Activated CD8-positive, alpha-beta T cell treated with anti-CD3 and anti-CD28 coated beads for 36 hours (primary cell): ENCODE results near the gene CHCHD3. TPM values are rescaled to one million over a fixed set of nuclear protein-coding genes. Genes with fewer than 3 reads are reported as not detected.

Experiments
- ATAC-seq: fragments of 200-7000 bp; cut with Tn5 transposase; one replicate; pipeline ENCODE4 v1.10.0; 2021; ENCODE audit warnings: mild to moderate bottlenecking, moderate library complexity
- CTCF ChIA-PET: fragments of 350-600 bp; sonication (Branson Sonifier 250); formaldehyde crosslinking; loops from one replicate; lab custom pipeline; 2021; ENCODE audit warnings: antibody characterized with exemption; lab: Charles Lee
- POLR2A ChIA-PET: fragments of 350-600 bp; sonication (Branson Sonifier 250); formaldehyde crosslinking; loops from one replicate; lab custom pipeline; 2021; ENCODE audit warnings: antibody characterized with exemption; lab: Charles Lee
- DNase-seq: peaks from one replicate; pipeline ENCODE4 v3.0.0-alpha.2; 2020
- H3K27ac Mint-ChIP-seq: one replicate; pipeline ENCODE4 v1.8.0; 2021; ENCODE audit warnings: mild to moderate bottlenecking, mixed read lengths
- H3K27me3 Mint-ChIP-seq: one replicate; pipeline ENCODE4 v1.8.0; 2021; ENCODE audit warnings: mixed read lengths
- H3K36me3 Mint-ChIP-seq: one replicate; pipeline ENCODE4 v1.8.0; 2021; ENCODE audit warnings: low read depth, mixed read lengths
- H3K4me1 Mint-ChIP-seq: one replicate; pipeline ENCODE4 v1.8.0; 2021; ENCODE audit warnings: low read depth, mixed read lengths
- H3K4me3 Mint-ChIP-seq: one replicate; pipeline ENCODE4 v1.8.0; 2021; ENCODE audit warnings: mild to moderate bottlenecking, moderate library complexity, mixed read lengths
- H3K9me3 Mint-ChIP-seq: one replicate; pipeline ENCODE4 v1.8.0; 2021; ENCODE audit warnings: mixed read lengths
- intact Hi-C: fragments of 100-400 bp; cut with micrococcal nuclease; formaldehyde crosslinking; loops from one replicate; pipeline ENCODE4 v1.10.0; 2022
- total RNA-seq, 2 experiments: library from RNA; stranded (reverse); gene quantifications; one replicate each; pipeline ENCODE4 v1.2.3, GENCODE V29; 2021
- TF ChIP-seq, protein P1 (sequence below): fragments of 200-600 bp; IDR thresholded peaks from one replicate; pipeline ENCODE4 v1.8.0; 2022; ENCODE audit warnings: antibody characterized with exemption, mild to moderate bottlenecking

The CHCHD3 gene
- total RNA-seq, 2 experiments from 2014 or later: 61.4 to 63.4 TPM

DNA sequence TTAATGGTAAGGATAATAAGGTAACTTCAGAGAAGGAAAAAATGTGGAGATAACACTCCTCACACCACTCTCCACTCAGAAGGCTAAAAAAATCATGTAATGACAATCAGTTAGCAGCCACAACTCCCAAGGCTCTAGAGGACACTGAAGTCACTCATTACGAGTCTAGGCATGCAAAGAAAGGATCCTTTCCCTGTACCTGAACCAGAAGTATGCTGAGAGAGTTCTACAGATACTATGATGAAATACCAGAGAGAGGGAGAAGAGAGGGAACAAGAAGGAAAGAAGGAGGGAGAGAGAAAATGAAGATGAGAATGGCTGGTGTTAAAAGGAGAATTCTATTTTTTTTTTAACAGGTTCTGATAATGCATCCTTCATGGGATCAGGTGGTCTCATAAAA lies 281.4 kb downstream of the CHCHD3 start:
- peaks cover 17% of the 10 kb centered on the region for H3K36me3 Mint-ChIP-seq
- intact Hi-C loops: no loop called here
- H3K9me3 Mint-ChIP-seq: no peaks in the 10 kb centered on the region
- no peak overlapping the region for H3K4me3 Mint-ChIP-seq
- no peak for ATAC-seq
- POLR2A ChIA-PET: no interaction called here
- TF ChIP-seq, protein P1, sequence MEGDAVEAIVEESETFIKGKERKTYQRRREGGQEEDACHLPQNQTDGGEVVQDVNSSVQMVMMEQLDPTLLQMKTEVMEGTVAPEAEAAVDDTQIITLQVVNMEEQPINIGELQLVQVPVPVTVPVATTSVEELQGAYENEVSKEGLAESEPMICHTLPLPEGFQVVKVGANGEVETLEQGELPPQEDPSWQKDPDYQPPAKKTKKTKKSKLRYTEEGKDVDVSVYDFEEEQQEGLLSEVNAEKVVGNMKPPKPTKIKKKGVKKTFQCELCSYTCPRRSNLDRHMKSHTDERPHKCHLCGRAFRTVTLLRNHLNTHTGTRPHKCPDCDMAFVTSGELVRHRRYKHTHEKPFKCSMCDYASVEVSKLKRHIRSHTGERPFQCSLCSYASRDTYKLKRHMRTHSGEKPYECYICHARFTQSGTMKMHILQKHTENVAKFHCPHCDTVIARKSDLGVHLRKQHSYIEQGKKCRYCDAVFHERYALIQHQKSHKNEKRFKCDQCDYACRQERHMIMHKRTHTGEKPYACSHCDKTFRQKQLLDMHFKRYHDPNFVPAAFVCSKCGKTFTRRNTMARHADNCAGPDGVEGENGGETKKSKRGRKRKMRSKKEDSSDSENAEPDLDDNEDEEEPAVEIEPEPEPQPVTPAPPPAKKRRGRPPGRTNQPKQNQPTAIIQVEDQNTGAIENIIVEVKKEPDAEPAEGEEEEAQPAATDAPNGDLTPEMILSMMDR: no peak
- H3K4me1 Mint-ChIP-seq: no peaks in the 10 kb centered on the region
- DNase-seq: no peak
- no peak overlapping the region for H3K27ac Mint-ChIP-seq
- CTCF ChIA-PET: no interaction called here
- no peaks in the 10 kb centered on the region for H3K27me3 Mint-ChIP-seq

DNA sequence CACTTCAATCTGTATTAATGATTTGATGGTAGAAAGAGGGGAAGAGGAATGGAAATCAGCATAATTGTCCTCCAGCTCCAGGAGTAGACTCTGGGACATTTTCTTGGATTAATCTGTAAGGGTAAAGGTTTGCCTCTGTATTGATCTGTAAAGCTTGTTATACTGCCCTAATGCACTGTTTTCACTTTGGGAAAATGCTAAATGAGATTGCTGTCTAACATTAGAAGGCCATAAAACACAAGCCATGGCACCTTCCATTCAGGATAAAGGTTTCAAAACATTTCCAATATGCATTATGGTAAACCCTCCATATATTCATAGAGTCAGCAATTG lies 282.8 kb downstream of the CHCHD3 start:
- ATAC-seq: no peak
- POLR2A ChIA-PET: no interaction called here
- H3K4me1 Mint-ChIP-seq: no peaks in the 10 kb centered on the region
- DNase-seq: no peak
- H3K4me3 Mint-ChIP-seq: no peak overlapping the region
- H3K27ac Mint-ChIP-seq: no peak overlapping the region
- H3K36me3 Mint-ChIP-seq: peaks cover 22% of the 10 kb centered on the region
- H3K9me3 Mint-ChIP-seq: no peaks in the 10 kb centered on the region
- TF ChIP-seq, protein P1: no peak
- no peaks in the 10 kb centered on the region for H3K27me3 Mint-ChIP-seq
- CTCF ChIA-PET: no interaction called here
- intact Hi-C loops: no loop called here

DNA sequence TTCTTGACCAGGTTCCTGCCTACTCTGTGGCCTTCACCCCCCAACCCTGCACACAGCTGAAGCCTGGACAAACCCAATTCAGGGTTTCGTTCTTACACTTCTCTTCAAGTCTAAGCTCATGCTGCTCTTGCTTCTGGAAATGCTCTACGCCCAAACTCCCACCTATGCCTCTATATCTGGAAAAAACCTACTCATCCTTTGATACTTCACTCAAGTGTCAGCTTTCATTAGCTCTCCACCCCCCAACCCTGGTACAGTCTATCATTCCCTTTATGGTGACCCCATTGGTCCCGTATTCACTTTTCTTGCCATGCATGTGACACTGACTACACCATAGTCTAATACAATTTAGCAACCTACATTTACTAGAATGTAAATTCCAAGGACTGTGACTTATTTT lies 284.7 kb downstream of the CHCHD3 start:
- DNase-seq (no peak), ATAC-seq (no peak)
- no peaks in the 10 kb centered on the region for H3K9me3 Mint-ChIP-seq
- intact Hi-C loops: no loop called here
- no peaks in the 10 kb centered on the region for H3K27me3 Mint-ChIP-seq
- TF ChIP-seq, protein P1: no peak
- H3K4me1 Mint-ChIP-seq: no peaks in the 10 kb centered on the region
- peaks cover 26% of the 10 kb centered on the region for H3K36me3 Mint-ChIP-seq
- H3K4me3 Mint-ChIP-seq: no peak overlapping the region
- ChIA-PET POLR2A (no interaction called here), CTCF (no interaction called here)
- H3K27ac Mint-ChIP-seq: no peak overlapping the region

DNA sequence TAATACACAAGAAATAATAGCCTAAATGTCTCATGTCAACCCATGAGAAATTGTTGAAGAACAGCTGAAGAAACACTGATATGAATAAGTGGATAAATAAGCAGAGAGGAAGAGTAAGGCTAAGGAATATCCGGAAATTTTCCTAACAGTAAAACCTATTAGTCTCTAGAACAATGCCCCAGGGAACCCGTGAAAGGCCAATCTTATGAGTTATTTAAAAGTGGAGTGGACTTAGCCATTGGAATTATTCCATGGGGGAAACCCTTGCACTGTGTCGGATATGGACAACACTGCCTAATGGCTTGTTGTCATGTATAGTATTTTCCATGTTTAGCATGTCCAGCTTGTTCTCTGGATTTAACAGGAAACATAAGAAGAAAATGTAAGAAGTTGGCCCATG lies 288.4 kb downstream of the CHCHD3 start:
- Mint-ChIP-seq H3K27ac (no peak overlapping the region), H3K4me1 (peaks cover 5% of the 10 kb centered on the region), H3K36me3 (peaks cover 33% of the 10 kb centered on the region), H3K9me3 (no peaks in the 10 kb centered on the region), H3K27me3 (no peaks in the 10 kb centered on the region), H3K4me3 (no peak overlapping the region)
- no peak for DNase-seq
- POLR2A ChIA-PET: no interaction called here
- ATAC-seq: no peak
- intact Hi-C loops: no loop called here
- CTCF ChIA-PET: interaction anchor here (0.9 kb wide), 1 partner anchor 176 kb away, joined by 3 read pairs; no protein-coding TSS in a partner anchor
- TF ChIP-seq, protein P1: no peak

DNA sequence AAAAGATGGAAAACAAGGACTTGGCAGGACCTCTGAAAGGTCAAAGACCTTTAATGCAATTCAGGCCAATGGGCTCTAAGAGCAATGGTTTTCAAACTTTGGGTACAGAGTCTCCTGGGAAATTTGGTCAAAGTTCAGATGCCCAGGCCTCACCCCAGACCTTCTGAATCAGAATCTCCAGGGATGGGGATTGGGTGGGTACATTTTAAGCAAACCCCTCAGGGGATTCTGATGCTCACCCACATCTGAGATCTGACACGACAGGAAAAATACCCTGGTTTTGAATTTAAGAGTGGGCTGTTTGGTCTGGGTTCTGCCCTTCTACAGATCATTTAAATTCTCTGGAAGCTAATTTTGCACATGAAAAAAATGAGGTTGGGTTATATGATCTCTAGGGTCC lies 290.9 kb downstream of the CHCHD3 start:
- POLR2A ChIA-PET: no interaction called here
- CTCF ChIA-PET: no interaction called here
- Mint-ChIP-seq H3K4me1 (peaks cover 5% of the 10 kb centered on the region), H3K27me3 (no peaks in the 10 kb centered on the region), H3K36me3 (peaks cover 28% of the 10 kb centered on the region), H3K4me3 (no peak overlapping the region), H3K9me3 (no peaks in the 10 kb centered on the region), H3K27ac (no peak overlapping the region)
- intact Hi-C loops: no loop called here
- DNase-seq: no peak
- ATAC-seq: no peak
- TF ChIP-seq, protein P1: no peak
